Nephron (organoid): ENCODE results near the gene KRTAP12-1.
"Not testable (repeated sequence)": the region's sequence is repeated elsewhere in the genome, so short reads cannot be mapped to it uniquely, and the experiment has no call there.

Experiments
- H3K27ac Mint-ChIP-seq, 3 experiments: 2 replicates each; pipeline ENCODE4 v1.8.0; 2020; ENCODE audit warnings: mixed read lengths in 3 of 3, mild to moderate bottlenecking in 2 of 3, moderate library complexity in 1 of 3
- H3K27me3 Mint-ChIP-seq: 2 replicates; pipeline ENCODE4 v1.8.0; 2021; ENCODE audit warnings: low read depth, mild to moderate bottlenecking, moderate library complexity, mixed read lengths
- H3K36me3 Mint-ChIP-seq: 2 replicates; pipeline ENCODE4 v1.8.0; 2020; ENCODE audit warnings: low read depth, mixed read lengths
- H3K4me1 Mint-ChIP-seq: 2 replicates; pipeline ENCODE4 v1.8.0; 2020; ENCODE audit warnings: mixed read lengths
- H3K4me3 Mint-ChIP-seq, 3 experiments: 2 replicates each; pipeline ENCODE4 v1.8.0; 2020; ENCODE audit warnings: mild to moderate bottlenecking in 3 of 3, mixed read lengths in 3 of 3, moderate library complexity in 2 of 3
- H3K9me3 Mint-ChIP-seq: 2 replicates; pipeline ENCODE4 v1.8.0; 2020; ENCODE audit warnings: mixed read lengths
- TF ChIP-seq, protein P1 (sequence below), 3 experiments: fragments of 200-600 bp; sonication (generic); IDR thresholded peaks; one replicate each; pipeline ENCODE4 v1.5.0; 2021; ENCODE audit warnings: antibody characterized with exemption in 3 of 3; ENCODE audit not compliant: unreplicated experiment in 3 of 3

KRTAP12-1 gene

DNA sequence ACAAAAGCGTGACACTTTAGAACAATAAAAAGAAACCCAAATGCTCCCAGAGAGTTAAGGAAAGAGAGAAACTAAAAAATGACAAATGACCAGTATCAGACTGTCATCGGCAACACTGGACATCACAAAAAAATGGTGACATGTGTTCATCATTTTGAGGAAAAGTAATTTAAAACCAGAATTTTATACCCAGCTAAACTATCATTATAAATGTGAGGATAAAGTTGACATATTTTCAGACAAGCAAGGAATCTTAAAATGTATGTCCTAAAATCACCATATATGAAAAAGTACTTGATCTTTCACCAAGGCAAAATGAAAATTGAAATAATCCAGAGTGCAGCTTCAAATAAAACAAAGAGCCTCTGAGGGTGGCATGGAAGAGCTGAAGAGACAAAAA lies 37.1 kb downstream of the KRTAP12-1 start:
- H3K27me3 Mint-ChIP-seq = peaks cover 14% of the 10 kb centered on the region
- H3K9me3 Mint-ChIP-seq = peaks cover 51% of the 10 kb centered on the region
- H3K36me3 Mint-ChIP-seq = peaks cover 11% of the 10 kb centered on the region
- H3K4me3 Mint-ChIP-seq = no peak overlapping the region
- no peak overlapping the region for H3K27ac Mint-ChIP-seq
- peaks cover 11% of the 10 kb centered on the region for H3K4me1 Mint-ChIP-seq
- TF ChIP-seq, protein P1, sequence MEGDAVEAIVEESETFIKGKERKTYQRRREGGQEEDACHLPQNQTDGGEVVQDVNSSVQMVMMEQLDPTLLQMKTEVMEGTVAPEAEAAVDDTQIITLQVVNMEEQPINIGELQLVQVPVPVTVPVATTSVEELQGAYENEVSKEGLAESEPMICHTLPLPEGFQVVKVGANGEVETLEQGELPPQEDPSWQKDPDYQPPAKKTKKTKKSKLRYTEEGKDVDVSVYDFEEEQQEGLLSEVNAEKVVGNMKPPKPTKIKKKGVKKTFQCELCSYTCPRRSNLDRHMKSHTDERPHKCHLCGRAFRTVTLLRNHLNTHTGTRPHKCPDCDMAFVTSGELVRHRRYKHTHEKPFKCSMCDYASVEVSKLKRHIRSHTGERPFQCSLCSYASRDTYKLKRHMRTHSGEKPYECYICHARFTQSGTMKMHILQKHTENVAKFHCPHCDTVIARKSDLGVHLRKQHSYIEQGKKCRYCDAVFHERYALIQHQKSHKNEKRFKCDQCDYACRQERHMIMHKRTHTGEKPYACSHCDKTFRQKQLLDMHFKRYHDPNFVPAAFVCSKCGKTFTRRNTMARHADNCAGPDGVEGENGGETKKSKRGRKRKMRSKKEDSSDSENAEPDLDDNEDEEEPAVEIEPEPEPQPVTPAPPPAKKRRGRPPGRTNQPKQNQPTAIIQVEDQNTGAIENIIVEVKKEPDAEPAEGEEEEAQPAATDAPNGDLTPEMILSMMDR (IDR thresholded peaks at IDR 0.05; ENCODE audit: unreplicated experiment in 3 of 3) = no peak

DNA sequence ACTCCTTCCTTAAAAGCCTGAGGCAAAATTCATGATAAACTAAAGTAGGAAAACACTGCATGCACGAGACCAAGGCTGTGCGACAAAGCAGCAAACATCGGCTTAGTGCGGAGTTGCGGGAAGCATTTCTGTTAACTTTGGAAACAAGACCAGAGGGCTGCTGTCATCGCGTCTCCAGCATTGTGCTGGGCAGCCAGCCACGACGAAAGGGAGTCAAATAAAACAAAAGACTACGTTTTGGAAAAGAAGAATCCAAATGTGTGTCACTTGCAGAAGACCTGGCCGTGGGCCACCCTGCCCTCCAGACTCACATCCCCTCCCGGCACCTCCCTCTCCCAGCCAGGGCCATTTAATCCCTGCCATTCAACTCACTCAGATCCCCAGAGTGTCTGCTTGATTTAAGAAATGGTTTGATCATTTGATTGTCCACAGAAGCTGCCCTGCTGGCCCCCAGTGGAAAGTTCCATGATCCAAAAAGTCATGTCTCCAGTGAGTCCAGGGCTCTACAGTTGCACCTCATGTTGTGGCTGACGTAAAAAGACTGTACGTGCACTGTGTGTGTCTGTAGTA lies 38.1 kb downstream of the KRTAP12-1 start:
- TF ChIP-seq, protein P1 (IDR thresholded peaks at IDR 0.05; ENCODE audit: unreplicated experiment in 3 of 3) = no peak
- Mint-ChIP-seq H3K4me1 (peaks cover 11% of the 10 kb centered on the region), H3K36me3 (peaks cover 11% of the 10 kb centered on the region), H3K9me3 (peaks cover 53% of the 10 kb centered on the region), H3K27me3 (peaks cover 16% of the 10 kb centered on the region), H3K4me3 (no peak overlapping the region), H3K27ac (no peak overlapping the region)

GRCh38 chr21:44640761-44641160 lies 41.2 kb downstream of the KRTAP12-1 start:
- Mint-ChIP-seq H3K36me3 (peaks cover 8% of the 10 kb centered on the region), H3K4me3 (no peak overlapping the region), H3K27ac (no peak overlapping the region), H3K9me3 (peaks cover 47% of the 10 kb centered on the region), H3K27me3 (peaks cover 9% of the 10 kb centered on the region), H3K4me1 (no peaks in the 10 kb centered on the region)
- TF ChIP-seq, protein P1 (IDR thresholded peaks at IDR 0.05; ENCODE audit: unreplicated experiment in 3 of 3) = no peak

- no peaks in the 10 kb centered on the region for H3K36me3 Mint-ChIP-seq
- TF ChIP-seq, protein P1 (IDR thresholded peaks at IDR 0.05; ENCODE audit: unreplicated experiment in 3 of 3) = no peak
- no peak overlapping the region for H3K4me3 Mint-ChIP-seq
- H3K9me3 Mint-ChIP-seq = peaks cover 40% of the 10 kb centered on the region
- H3K4me1 Mint-ChIP-seq = no peaks in the 10 kb centered on the region
- H3K27ac Mint-ChIP-seq = no peak overlapping the region
- H3K27me3 Mint-ChIP-seq = peaks cover 13% of the 10 kb centered on the region
Measured at GRCh38 chr21:44639331-44639655, 42.7 kb downstream of the KRTAP12-1 start.

GRCh38 chr21:44638506-44639330 lies 43.2 kb downstream of the KRTAP12-1 start:
- peaks cover 13% of the 10 kb centered on the region for H3K27me3 Mint-ChIP-seq
- H3K4me1 Mint-ChIP-seq, H3K36me3 Mint-ChIP-seq, H3K4me3 Mint-ChIP-seq, H3K27ac Mint-ChIP-seq: not testable (repeated sequence)
- H3K9me3 Mint-ChIP-seq = peaks cover 35% of the 10 kb centered on the region

DNA sequence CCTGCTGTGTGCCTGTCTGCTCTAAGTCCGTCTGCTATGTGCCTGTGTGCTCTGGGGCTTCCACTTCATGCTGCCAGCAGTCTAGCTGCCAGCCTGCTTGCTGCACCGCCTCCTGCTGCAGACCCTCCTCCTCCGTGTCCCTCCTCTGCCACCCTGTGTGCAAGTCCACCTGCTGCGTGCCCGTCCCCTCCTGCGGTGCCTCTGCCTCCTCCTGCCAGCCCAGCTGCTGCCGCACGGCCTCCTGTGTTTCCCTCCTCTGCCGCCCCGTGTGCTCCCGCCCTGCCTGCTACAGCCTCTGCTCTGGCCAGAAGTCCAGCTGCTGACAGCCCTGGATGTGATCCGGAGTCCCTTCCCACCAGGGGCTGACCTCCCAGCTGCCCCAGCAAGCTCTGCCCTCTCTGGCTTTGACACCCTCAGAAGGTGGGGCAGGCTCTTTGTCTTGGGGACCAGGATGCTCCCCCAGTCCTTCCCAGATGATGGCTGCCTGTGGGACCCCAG lies 44.1 kb downstream of the KRTAP12-1 start:
- H3K4me1 Mint-ChIP-seq, H3K4me3 Mint-ChIP-seq, H3K27ac Mint-ChIP-seq, H3K36me3 Mint-ChIP-seq: not testable (repeated sequence)
- H3K9me3 Mint-ChIP-seq = peaks cover 33% of the 10 kb centered on the region
- H3K27me3 Mint-ChIP-seq = peaks cover 18% of the 10 kb centered on the region
